CD1c-positive myeloid dendritic cell (primary cell): ENCODE measurements around the gene DCTN5.
"Not testable (repeated sequence)": the region's sequence is repeated elsewhere in the genome, so short reads cannot be mapped to it uniquely, and the experiment has no call there.

Experiments used
- DNase-seq: peaks from one replicate; pipeline ENCODE4 v3.0.0-alpha.2; 2016; ENCODE audit errors: extremely low spot score

DCTN5 gene

GRCh38 chr16:23694265-23694643 lies 53.0 kb downstream of the DCTN5 start:
- DNase-seq = no peak

GRCh38 chr16:23694644-23695373 lies 53.5 kb downstream of the DCTN5 start:
- DNase-seq = no peak

DNA sequence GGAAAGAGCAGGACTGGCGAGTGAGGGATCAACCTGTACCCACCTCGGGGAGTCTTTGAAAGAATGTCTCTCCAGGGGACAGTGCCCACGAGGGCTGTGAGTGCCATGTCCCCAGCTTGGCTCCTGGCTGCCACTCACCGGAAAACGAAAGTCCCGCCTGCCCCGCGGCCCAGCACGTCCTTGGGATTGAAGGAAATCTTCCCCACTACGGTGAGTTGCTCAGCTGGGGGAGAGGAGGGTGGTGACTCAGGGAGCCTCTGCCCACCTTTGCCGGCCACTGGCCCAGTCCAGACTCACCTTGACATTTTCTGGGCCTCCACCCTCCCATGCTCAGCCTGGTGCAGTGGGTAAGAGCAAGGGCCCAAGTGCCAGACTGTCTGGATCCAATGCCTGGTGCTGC lies 54.5 kb downstream of the DCTN5 start:
- no peak for DNase-seq

GRCh38 chr16:23699100-23699499 lies 57.8 kb downstream of the DCTN5 start:
- DNase-seq = no peak

- no peak for DNase-seq
Measured at GRCh38 chr16:23700093-23700492, 58.8 kb downstream of the DCTN5 start.

DNA sequence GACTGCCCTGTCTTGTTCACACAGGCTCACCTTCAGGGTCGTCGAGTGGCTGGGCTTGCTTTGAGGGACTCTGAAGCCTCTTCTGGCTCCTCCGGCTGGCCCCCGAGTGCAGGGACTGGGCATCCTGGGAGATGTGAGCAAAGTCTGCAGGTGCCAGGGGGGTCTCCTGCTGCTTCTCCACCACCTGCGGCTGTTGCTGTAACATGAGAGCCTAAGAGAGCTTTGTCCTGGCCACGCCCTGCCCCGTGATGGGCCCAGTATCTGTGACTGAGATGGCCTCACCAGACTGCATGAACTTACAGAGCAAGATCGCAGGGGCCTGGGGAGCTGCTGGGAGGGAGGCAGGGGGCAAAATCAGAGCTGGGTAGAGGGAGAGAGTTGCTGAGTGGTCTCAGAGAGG lies 59.2 kb downstream of the DCTN5 start:
- DNase-seq = no peak

GRCh38 chr16:23701045-23701444 lies 59.8 kb downstream of the DCTN5 start:
- no peak for DNase-seq

DNA sequence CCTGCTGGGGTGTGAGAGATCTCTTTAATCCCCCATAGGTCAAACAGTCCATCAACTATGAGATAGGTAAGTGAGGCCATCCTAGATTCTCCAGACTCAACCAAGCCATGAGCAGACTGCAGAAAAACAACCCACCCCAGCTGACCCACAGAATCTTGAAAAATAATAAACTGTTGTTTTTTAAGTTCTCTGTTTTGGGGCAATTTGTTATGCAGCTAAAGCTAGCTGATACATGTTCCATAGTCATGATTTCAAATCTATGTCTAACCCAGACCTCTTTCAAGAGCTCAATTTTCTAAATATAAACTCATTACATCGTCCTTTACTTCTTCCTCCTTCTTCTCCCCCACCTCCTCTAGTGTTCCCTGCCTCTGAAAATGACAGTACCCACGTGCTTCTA lies 61.7 kb downstream of the DCTN5 start:
- no peak for DNase-seq

DNA sequence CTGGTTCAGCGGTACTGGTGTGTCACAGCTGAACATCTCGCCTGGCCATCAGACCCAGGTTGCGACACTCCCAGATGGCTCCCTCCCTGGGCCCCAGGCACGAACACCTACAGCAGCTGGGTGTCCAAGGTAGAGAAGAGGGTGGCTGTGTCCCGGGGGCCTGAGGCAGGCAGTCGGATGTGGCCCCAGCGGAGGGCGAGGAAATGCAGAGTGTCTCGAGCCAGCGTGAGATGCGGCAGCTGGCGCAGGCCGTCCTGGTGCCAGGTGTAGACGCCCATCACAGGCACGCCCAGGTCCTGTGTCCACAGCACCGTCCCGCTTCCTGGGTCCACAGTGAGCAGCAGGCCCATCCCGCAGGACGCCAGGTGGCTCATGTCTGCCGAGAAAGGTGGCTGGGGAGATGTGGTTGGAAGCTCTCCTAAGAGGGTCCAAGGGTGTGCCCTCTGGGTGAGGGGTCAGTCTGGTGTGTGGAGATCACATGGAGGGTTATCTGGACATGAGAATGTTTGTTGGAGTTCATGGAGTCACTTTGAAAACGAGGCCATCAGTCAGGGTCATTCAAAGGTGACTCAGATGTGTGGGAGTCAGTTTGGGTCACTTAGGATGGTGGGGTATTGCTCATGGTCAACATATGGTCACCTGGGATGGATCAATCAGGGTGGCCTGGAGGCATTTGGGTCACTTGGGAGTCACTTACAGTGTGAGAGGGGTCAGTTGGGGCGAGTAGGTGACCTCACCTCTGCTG lies 63.7 kb downstream of the DCTN5 start:
- DNase-seq = no peak

DNA sequence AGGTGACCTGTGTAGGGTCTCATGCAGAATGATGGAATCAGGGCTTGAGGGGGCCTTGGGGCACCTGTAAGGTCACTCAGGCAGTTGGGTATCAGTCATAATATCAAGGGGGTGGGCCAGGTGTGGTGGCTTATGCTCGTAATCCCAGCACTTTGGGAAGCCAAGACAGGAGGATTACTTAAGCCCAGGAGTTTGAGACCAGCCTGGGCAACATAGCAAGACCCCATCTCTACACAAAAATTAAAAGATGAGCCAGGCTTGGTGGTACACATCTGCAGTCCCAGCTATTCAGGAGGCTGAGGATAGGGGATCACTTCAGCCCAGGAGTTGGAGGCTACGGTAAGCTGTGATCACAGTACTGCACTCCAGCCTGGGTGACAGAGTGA lies 64.2 kb downstream of the DCTN5 start:
- DNase-seq = no peak

DNA sequence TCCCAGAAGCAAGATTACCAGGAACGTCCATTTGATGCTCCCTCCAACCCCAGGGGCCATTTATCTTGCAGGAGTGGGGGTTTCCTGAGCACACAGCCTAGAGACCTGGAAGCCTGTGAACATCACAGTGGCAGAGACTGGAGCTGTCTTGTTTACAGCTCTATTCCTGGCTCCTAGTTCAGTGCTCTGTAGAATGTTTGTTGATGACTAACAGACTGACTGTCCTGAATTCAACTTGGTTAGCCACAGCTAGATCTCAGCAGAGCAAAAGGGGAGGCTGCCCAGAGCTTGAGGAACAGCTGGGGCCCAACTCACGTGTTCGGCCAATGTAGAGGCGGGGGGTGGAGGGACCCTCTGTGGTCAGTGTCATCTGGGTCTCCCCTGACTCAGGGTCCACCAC lies 65.2 kb downstream of the DCTN5 start:
- no peak for DNase-seq

- DNase-seq = no peak
Measured at GRCh38 chr16:23709536-23709935, 68.3 kb downstream of the DCTN5 start.

DNA sequence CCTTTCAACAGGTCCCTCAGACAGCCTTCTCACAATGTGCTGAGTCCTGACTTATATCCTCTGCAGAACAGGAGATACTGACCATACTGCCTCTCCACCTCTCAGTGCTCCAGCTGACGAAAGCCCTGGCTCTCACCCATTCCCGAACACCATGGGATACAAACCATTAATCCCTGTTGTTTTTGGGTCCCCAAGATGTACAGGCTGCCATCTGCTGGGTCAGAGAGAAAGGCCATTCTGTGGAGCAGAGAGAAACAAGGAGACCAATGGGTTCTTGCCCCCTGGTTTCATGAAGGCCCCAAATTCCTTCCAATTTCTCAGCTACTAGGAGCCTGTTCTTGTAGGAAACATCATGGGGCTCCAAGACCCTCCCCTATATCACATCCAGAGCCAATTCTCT lies 68.7 kb downstream of the DCTN5 start:
- DNase-seq = no peak

DNA sequence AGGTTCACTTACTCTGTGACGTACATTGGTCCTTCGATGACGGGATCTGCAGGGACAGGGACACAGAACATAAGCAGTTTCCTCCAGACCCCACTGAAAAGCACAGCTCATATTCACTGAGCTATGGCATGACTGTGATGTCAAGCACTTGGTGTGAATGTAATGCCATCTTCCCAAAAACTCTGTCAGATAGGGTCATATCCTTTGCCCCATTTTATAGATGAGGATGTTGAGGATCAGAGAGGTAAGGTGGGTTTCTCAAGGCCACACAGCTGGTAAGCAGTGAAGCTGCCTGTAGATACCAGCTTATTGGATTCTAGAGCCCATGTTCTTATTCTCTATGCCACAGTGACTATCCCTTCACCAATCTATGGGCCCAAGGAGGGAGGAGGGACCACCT lies 69.2 kb downstream of the DCTN5 start:
- no peak for DNase-seq

DNA sequence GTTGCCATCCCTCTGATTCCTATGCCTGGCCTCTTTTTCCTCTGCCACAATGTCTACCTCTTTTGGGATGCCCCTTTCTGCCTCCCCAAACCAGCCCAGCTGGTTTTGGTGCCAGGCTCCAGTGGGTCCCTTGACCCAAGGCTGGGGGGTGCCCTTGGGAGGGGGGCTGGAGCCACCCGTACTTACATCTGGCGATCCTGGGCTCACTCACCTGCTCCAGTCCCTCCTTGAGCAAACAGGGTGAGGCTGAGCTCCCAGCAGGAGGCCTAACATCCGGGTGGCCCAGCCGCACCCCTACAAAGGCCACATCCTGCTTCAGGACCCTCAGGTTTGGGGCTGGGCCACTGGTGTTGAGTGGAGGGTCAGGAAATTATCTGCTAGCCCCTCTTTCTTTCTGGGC lies 70.5 kb downstream of the DCTN5 start:
- no peak for DNase-seq

GRCh38 chr16:23712976-23713375 lies 71.7 kb downstream of the DCTN5 start, which contains the start of gene ERN2:
Gene ERN2, minus strand, starts transcription at chr16:23713222. Its CDS starts 35 bp downstream, at chr16:23713187.
- DNase-seq = no peak

DNA sequence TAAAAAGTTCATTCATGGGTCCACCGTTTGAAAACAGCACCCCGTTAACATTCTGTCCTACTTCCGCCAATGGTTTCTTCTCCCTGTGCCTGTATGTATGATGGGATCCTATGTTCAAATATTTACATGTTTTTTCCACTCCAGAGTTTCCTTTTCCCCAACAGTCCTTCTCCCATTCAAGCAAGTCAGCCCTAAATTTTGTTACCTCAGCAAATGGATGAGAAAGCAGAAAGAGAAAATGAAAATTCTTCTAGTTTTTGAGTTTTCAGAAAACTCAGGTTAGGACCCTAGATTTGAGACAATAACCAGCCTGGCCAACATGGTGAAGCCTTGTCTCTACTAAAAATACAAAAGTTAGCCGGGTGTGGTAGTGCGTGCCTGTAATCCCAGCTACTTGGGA lies 75.2 kb downstream of the DCTN5 start:
- no peak for DNase-seq

- not testable (repeated sequence) for DNase-seq
Measured at GRCh38 chr16:23722613-23723240, 81.5 kb downstream of the DCTN5 start.

DNA sequence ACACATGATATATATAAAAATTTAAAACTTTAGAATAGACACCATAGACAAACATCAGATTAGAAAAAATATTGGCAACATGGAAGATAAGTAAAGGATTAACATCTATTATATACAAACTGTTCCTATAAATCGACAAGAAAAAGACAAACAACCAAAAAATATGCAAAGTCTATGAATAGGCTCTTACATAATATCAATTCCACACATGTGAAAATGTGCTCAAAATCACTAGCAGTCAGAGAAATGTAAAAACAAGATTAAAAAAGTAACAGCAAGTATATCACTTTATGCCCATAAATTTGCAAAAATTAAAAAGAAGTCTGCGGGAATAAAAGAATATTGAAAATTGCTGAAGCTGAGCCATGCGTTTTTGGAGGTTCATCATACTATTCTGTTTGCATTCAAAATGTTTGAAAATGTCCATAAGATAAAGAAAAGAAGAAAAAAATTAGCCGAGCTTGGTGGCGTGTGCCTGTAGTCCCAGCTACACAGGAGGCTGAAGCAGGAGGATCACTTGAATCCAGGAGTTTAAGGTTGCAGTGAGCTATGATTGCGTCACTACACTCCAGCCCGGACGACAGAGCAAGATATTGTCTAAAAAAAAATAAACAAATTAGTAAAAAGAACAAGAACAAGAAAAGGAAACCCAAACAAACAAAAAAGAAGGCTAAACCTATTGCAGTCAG lies 83.0 kb downstream of the DCTN5 start:
- no peak for DNase-seq

DNA sequence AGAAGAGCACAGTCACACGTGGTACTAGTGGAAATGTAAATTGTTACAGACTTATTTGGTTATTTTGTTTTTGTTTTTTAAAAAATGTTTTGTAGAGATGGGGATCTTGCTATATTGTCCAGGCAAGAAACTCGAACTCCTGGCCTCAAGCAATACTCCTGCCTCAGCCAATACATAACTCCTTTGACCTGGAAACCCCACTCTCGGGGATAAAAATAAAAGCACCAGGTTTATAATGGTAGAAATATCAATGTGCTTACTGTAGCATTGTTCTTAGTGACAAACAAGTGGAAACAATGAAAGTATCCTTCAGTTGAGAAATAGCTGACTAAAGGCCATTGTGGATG lies 83.5 kb downstream of the DCTN5 start:
- no peak for DNase-seq

DNA sequence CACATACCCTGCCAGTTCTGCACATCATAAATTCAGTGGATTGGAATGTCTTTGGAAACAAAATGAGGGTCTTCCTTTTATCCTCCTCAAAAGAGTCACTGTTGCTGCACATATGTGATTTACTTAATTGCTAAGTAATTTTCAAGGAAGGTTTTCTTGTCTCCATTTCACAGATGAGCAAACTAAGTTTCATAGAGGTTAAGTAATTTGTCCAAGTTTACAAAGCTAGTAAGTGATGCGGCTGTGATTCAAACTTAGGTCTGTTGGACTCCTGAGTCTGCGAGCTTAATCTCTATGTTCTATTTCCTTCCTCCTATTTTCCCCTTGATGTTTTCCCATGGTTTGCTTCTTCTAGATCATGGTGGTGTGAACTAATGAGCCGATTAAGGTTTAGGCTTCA lies 85.4 kb downstream of the DCTN5 start:
- DNase-seq = no peak
